ENCODE results near the gene ELF1. TPM values are rescaled to one million over a fixed set of nuclear protein-coding genes. Genes with fewer than 3 reads are reported as not detected.

ELF1 gene
- total RNA-seq, 120 experiments from 2014 or later, result 9.7 to 41.8 (median 20.2) TPM

Other genes with a start within 250 kb of the ELF1 start
- 10 to 100 TPM; 18.5 to 39.4 (median 27.6) TPM for gene MRPS31, start 248.1 kb downstream of the ELF1 start, total RNA-seq
- 1 to 10 TPM; 1.8 to 9.1 (median 4.0) TPM for gene SLC25A15, start 229.7 kb downstream of the ELF1 start, total RNA-seq
- 10 to 100 TPM; 10.6 to 23.8 (median 17.6) TPM for gene WBP4, start 42.2 kb upstream of the ELF1 start, total RNA-seq
- 10 to 100 TPM; 14.9 to 35.1 (median 24.4) TPM for gene KBTBD6, start 113.5 kb upstream of the ELF1 start, total RNA-seq
- gene KBTBD7, start 175.3 kb upstream of the ELF1 start, total RNA-seq, result 10 to 100 TPM in 108 of 120 experiments, 1 to 10 TPM in 12; 9.2 to 16.8 (median 13.1) TPM
- gene MTRF1, start 244.3 kb upstream of the ELF1 start, total RNA-seq, result 10 to 100 TPM in 113 of 120 experiments, 1 to 10 TPM in 7; 7.2 to 34.6 (median 15.6) TPM